Activated CD8-positive, alpha-beta memory T cell treated with anti-CD3 and anti-CD28 coated beads for 36 hours (primary cell): ENCODE measurements around the gene TBX4. TPM values are rescaled to one million over a fixed set of nuclear protein-coding genes. Genes with fewer than 3 reads are reported as not detected.

Experiments used
- CTCF ChIA-PET: fragments of 350-600 bp; sonication (Branson Sonifier 250); formaldehyde crosslinking; loops from one replicate; lab custom pipeline; 2021; ENCODE audit warnings: antibody characterized with exemption; lab: Charles Lee
- POLR2A ChIA-PET: fragments of 350-600 bp; sonication (Branson Sonifier 250); formaldehyde crosslinking; loops from one replicate; lab custom pipeline; 2021; ENCODE audit warnings: antibody characterized with exemption; lab: Charles Lee
- total RNA-seq, 2 experiments: library from RNA; stranded (reverse); gene quantifications; one replicate each; pipeline ENCODE4 v1.2.3, GENCODE V29; 2021

Gene TBX4
- total RNA-seq, 2 experiments from 2014 or later = not detected

DNA sequence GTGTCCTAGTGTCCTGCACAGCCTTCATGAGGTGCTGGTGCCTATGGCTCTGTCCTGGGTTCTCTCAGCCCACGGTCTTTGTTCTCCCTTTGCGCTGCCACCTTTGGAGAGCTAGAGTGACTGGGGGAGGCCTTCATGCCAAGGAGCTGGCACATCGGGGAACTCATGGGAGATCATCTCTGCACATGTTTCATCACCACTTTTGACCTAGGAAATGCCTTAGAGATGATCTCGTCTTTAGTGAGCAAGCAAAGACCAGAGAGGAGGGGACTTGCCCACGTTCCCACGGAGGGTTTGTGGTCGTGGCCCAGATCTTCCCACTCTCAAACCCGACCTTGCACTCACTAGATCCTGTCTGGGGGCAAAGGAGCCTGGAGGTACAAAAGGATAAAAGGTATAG, 23.5 kb downstream of the TBX4 start:
- CTCF ChIA-PET = no interaction called here
- POLR2A ChIA-PET = no interaction called here

DNA sequence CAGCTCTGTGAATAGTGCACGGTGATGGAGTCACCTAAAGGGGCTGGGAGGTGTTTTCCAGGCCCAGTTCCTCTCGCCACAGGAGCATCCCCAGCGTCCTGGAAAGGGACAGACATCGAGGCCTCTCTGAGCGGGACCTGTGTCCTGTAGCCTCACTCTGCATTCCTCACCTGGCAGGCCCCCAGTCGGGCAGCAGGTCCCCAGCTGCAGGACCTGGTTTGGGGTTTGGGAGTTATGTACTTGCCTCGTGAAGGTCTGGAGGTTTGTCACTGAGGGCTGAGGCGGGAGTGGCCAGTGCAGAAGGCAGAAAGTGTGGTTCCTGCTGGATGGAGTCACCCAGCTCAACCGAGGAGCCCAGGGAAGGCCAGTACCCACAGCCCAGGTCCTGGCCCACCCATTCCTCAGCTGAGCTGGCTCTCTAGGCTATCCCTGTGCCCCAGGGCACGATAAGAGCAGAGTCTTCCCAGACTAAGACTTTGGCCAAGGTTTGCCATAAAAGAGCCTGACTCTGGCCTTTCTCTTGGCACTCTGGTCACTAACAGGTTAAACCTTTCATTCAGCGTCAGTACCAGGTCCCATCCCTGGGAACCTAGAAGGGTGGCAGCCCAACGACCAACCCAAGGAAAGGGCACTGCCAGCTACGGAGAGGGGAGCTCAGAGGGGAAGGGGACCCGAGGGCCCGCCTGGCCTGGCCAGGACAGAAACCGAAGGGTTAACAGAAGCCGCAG, 24.4 kb downstream of the TBX4 start:
- ChIA-PET POLR2A (no interaction called here), CTCF (no interaction called here)

DNA sequence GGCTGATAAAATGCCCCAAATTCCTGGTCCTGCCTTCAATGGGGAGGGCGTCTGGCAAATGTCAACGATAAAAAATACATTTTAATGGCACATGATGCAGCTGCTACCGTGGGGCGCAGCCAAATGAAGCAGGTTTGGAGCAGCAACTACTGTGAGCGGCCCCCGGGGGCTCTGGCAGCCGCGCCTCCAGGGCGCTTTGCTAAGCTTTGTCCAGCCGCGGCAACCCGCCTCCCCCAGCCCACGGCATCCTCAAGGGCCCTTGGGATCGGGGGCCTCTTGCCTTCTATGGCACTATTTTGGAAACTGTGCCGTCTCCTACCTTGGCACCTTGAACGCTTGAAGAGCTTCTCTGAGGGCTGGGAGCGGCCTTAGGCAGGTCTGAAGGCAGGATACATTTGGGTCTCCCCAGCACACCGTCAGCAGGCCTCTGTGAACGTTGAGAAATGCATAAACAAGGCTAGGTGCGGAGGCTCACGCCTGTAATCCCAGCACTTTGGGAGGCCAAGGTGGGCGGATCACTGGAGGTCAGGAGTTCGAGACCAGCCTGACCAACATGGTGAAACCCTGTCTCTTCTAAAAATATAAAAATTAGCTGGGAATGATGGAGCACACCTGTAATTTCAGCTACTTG, 25.1 kb downstream of the TBX4 start:
- ChIA-PET POLR2A (no interaction called here), CTCF (no interaction called here)

DNA sequence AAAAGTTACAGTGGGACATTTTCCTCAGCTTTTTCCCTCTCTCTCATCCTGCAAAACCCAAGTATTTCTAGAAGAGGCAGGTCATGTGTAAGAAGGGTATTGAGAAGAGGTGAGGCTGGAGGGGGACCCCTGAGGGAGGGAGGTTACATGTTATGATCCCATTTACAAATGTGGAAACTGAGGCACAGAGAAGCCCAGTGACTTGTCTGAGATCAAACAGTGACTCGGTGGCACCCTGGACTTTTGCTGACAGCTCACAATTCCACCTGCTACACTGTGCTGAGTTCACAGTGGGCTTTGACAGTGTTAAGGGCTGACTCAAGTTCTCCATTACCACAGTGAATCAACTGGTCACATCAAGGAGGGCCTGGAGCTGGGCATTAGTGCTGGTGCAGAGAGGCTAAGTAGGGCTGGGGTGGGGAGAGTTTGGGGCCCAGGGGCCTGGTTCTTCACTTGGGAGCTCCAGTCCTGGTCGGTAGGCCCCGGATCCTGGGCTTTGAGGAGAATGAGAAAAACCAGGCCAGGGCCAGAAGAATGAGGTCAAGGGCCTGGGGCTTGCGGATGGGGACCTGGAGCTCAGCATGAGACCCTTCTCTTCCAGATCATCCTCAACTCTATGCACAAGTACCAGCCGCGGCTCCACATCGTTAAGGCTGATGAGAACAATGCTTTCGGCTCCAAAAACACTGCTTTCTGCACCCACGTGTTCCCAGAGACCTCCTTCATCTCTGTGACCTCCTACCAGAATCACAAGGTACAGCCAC, 26.0 kb downstream of the TBX4 start:
- ChIA-PET CTCF (no interaction called here), POLR2A (no interaction called here)

DNA sequence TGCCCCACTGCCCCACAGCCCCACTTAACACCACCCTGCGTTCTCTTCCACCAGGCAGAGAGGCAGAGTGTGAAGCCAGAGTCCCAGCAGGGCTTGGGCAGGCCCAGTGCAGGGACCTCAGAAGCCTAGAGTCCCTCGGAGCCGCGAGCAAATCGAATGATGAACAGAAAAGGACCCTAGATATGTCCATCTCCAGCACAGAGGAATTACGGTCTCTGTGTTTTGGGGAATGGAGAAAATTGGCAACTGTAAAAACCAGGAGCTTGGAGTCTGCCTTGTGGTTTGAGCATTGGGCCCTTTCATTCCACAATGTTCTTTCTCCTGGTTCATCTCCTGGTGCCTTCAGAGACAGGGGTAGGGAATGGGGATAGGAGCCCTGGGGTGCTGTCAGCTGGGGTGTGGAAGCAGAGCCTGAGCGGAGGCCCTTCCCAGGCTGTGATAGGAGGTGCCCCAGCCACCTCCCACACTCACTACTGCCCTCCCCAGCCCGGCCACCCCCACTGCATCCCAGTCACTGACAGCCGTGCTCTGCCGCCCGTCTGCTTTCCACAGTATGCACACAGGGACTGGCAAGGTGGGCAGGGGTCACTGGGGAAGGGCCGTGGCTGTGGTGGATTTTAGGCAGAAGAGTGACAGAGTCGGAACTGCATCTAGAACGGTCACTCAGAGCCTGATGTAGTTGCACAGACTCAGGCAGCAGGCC, 26.7 kb downstream of the TBX4 start:
- CTCF ChIA-PET = no interaction called here
- POLR2A ChIA-PET = no interaction called here

DNA sequence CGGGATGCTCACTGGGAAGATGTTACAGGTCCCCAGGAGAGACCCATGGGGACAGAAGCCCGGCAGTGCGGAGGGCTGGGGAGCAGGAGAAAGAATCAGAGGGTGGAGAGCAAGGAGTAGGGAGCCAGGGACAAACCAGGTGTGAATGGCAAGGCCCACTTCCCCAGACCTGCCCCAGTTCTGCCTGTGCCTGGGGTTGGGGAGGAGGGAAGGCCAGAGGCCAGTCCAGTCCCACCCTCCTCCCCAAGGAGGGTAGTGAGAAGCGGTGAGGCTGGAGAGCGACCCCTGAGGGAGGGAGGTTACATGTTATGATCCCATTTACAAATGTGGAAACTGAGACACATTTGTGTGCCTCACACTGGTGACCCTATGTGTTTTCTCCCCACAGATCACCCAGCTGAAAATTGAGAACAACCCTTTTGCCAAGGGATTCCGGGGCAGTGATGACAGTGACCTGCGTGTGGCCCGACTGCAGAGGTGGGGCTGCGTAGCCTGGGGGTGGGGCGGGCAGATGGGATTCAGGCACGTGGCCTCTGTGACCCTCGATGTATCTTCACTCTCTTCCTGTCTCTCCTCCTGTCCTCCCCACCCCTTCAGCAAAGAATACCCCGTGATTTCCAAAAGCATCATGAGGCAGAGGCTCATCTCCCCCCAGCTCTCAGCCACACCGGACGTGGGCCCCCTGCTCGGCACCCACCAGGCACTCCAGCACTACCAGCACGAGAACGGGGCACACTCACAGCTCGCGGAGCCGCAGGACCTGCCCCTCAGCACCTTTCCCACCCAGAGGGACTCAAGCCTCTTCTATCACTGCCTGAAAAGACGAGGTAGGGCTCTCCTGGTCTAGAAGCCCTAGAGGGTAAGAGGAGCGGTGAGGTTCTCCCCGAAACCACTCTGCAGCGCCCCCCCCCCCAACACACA, 27.5 kb downstream of the TBX4 start:
- ChIA-PET POLR2A (no interaction called here), CTCF (no interaction called here)

DNA sequence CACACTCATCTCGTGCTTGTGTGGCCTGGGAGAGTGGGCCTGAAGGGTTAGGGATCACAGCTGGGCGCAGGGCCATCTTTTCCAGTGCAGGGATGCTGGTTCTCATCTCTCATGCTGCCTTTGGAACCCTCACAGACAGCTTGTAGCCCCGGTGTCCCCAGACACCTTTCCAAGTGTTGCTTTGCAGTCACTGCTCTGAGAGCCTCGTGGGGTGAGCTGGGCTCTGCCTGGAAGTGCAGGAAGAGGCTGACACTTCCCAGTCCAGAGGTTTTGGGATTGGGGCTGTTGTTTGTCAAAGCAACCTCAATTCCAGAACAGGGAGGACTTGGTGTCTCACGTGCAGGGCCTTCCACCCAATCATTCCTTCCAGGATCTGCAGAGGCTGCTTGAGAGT, 28.2 kb downstream of the TBX4 start:
- POLR2A ChIA-PET = no interaction called here

DNA sequence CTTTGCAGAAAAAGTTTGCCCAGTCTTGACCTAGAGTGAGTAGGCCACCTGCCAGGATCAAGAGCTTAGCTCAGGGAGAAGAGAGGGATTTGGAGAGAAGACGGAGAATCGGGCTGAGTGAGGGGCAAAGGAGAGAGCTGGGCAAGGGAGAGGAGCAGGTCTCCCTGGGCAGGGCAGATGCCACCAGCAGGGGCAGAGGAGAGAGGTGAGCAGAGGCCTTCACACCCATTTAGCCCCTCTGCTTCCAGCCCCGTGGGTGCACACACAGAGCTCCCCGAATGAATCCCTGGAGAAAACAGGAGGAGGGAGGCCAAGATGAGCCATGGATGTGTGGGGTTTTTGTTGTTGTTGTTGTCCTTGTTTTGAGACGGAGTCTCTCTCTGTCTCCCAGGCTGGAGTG, 29.2 kb downstream of the TBX4 start:
- CTCF ChIA-PET = no interaction called here
- POLR2A ChIA-PET = no interaction called here

More for the DNA sequence above, 28.2 kb downstream of the TBX4 start:
- CTCF ChIA-PET = no interaction called here

DNA sequence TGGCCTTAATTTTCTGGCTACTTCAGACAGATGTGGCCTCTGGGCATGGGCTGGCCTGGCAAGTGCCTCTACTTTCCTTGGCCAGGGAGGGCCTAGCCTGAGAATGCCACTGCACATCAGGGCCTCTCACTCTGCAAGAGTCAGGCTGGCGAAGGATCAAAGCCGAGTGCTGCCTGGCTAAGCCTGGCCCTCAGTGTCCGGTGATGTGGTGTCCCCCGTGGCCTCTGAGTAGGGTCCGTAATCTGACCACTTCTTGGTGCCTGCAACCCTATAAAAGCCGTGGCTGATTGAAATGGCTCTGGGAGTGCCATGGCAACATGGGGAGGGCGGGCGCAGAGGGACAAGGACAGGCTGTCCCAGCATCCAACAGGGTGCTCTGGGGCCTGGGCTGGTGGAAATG, 30.2 kb downstream of the TBX4 start:
- CTCF ChIA-PET = no interaction called here
- POLR2A ChIA-PET = no interaction called here

DNA sequence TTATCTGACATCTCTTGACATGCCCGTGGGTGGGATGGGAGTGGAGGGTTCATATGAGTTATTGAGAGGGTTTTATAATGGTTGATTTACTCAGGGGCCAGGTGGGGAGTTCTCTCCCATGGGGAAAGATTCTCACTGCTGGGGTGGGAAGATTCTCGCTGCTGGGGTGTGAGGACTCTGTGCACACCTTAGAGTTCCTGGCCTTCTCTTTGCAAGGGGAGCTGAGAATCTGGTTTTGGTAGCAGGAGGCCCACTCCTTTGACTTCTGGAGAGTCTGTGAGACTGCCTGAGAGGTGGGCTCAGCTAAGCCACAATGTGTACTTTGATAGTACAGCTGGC, 31.5 kb downstream of the TBX4 start:
- ChIA-PET POLR2A (no interaction called here), CTCF (no interaction called here)

DNA sequence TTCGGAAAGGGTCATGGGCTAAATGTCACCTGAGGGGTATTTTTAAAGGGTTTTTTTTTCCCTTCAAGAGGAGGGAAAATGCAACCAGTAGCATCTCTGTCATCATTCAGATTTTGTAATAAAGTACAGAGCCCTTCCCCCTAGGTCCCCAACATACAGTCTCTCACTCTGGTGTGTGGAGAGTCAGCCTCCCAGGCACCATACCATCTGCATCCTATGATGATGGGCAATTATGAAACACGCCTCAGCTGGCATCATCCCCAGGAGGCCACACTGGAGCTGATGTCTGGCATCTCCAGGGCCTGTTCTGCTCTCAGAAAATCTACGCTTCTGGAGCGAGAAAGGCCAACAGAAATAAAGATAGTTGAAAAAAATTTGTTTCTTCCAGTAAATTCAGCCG, 32.0 kb downstream of the TBX4 start:
- CTCF ChIA-PET = no interaction called here
- POLR2A ChIA-PET = no interaction called here

DNA sequence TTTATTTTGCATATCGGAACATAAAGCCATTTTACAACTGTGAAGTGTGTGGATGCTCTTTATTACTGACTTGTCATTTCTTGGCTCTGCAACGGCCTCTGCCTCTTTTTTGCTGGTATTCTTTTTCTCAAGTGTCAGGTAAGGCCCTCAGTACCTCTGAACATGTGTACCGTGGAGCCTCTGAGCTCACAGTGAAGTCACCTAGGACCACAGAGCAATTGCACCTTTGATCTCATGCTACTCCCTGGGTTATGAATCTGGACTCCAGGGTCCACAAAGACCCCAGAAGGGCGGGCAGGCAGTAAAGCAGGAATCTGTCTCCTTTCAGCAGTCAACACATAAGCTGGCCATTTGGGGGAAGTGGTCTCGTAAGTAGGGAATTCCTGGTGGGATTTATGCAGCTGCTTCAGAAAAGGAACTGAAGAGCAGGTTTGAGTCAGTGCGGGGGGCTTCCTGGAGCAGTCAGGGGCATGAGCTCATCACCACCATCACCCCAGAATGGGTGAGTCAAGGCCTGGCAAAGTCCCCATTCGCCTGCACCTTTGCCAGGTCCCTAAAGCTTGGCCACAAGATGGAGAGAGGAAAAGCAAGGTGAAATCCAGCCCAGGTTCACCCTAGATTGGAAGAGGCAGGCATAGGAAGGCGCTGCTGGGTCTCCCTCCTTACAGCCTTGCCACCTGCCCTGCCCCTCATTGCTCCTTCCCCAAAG, 33.0 kb downstream of the TBX4 start:
- ChIA-PET CTCF (no interaction called here), POLR2A (no interaction called here)

DNA sequence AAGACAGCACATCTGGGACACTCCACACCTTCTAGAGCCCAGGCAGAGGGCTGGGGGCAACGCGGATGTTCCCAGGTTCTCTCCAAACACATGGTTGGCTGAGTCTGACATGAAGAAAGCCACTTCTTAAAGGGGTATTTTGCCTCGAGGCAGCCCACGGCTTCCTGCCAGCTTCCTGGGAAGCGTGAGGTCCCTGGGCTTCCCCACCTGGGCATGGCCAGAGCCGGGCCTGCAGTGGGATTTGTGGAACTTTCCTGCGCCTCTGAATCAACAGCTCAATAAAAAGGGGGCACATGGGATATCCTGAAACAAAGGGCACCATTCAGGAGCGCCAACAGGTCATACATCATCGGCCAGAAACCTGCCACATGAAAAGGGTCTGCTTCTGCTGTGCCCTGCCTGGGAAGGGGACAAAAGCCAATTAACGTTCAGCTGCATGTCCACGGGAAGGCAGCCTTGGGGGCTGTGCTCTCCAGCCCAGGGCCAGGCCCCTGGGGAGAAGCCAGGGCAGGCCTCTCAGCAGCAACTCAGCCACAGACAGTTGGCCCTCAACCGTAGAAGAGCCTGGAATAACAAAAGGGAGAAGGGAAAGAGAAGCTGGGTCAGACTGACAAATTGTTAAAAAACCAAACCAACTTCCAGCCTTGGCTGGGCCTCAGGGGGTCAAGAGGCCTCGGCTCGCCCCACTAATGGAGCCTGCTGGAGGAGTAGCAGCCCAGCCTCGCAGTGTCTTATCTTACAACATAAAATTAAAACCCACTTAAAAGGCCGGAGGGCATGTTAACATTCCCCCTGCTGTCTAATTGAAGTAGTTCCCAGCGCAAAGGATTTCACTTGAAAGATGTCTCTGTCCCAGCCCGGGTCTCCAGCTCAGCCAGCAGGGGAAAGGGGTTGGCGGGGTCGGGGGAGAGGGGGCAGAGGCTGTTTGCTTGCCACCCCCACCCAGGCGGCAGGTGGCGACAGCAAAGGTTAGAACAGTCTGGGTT, 34.2 kb downstream of the TBX4 start:
- POLR2A ChIA-PET = no interaction called here

DNA sequence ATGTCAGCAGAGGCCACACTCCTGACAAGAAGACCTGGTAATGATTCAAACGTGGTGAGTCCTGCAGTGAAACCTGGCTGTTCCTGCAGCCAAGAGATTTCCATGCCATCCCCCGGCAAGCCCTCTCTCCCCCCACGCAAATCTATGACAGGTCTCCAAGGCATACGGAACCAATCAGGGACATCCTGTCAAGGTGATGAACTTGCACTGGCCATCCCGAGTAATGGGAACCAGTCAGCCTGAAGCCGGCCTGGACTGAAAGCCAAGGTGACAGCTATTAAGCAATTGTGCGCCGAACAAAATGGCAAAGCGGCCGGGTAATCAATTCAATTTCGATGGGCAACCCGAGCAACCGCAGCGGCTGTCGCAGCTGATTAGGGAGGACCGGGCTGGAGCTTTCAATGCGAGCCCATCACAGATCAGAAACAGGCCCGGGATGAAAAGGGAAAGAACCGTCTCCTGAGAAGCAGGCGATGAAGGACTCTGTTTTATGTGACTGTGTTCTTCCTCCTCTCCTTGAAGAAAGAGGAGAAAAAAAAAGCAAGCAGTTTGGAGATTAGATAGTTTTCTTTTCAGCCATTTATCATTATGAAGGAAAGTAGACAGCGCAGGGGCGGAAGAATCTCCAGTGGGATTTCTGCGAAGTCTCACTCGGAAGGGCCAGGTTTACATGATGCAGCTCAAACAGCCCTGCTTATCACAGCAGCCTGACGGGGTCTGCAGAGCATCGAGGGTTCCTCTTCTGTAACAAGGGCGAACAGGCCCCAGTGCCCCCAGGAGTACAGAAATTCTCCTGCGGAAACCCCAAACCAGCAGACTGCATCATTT, 35.2 kb downstream of the TBX4 start:
- ChIA-PET CTCF (no interaction called here), POLR2A (no interaction called here)

More for the DNA sequence above, 34.2 kb downstream of the TBX4 start:
- CTCF ChIA-PET = no interaction called here

DNA sequence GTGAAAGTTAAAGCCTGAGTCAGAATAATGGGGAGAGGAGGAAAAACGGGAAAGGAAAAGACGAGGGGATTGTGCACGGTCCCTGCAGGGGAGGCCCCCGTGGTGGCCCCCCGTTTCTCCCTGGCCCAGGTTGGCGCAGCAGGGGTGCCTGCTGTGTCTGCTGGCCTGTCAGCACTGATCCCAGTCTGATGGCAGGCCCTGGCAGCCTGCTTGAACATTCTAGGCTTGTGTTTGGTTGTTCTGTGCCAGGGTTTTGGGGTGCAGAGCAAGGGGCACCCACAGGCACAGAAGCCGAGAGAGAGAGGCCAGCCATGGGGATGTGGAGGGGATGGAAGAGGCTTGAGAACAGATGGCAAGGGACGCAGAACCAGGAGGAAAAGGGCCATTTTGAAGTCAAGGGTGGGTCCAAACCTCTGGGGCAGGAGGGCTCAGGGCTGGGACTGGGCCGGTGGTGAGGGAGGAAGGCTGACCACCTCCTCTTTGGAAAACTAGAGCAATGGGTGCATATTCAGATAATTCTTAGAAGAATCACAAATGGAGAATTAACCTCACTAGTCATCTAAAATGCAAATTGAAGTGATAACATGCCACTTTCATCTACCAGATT, 35.9 kb downstream of the TBX4 start:
- ChIA-PET CTCF (no interaction called here), POLR2A (no interaction called here)
